Endothelial cell of umbilical vein (primary cell): Measurements from ENCODE around the gene CINP. TPM values are rescaled to one million over a fixed set of nuclear protein-coding genes. Genes with fewer than 3 reads are reported as not detected.

Experiments used
- BruUV-seq: library from RNA; stranded (reverse); fragments of 400-500 nt; replicated peaks from 2 replicates; lab custom pipeline; 2021; lab: Mats Ljungman, UMichigan
- CTCF ChIA-PET: fragments of 300-600, 350-600 bp; sonication (Branson Sonifier 250); formaldehyde crosslinking; loops from one replicate; lab custom pipeline; 2021; ENCODE audit warnings: antibody characterized with exemption, inconsistent platforms; lab: Charles Lee
- POLR2A ChIA-PET: fragments of 300-600, 350-600 bp; sonication (Branson Sonifier 250); formaldehyde crosslinking; loops from one replicate; lab custom pipeline; 2021; ENCODE audit warnings: antibody characterized with exemption, inconsistent platforms; lab: Charles Lee
- DNase-seq: peaks from one replicate; pipeline ENCODE4 v3.0.0-alpha.2; 2011; ENCODE audit warnings: low read depth, low spot score
- FAIRE-seq: peaks from 2 replicates; lab custom pipeline; 2011; peaks lifted over from hg19 to GRCh38; lab: Jason Lieb, UNC
- H2AFZ ChIP-seq: 2 replicates; pipeline ENCODE4 v1.6.0; 2012; ENCODE audit warnings: low read depth, low read length, control low read depth, inconsistent platforms
- H3K27ac ChIP-seq: 2 replicates; pipeline ENCODE4 v1.5.1; 2011; ENCODE audit warnings: low read depth, mild to moderate bottlenecking, control low read depth, low read length, moderate library complexity; ENCODE audit not compliant: insufficient read depth
- H3K27me3 ChIP-seq, 2 experiments: 2 replicates each; pipeline versions ENCODE4 v1.6.0 to v1.6.1; 2011; ENCODE audit warnings: low read length in 2 of 2, mixed read lengths in 1 of 2; ENCODE audit not compliant: control insufficient read depth in 2 of 2, insufficient read depth in 2 of 2
- H3K36me3 ChIP-seq, 2 experiments: 2 replicates in 1 of 2; 3 replicates in 1 of 2; pipeline ENCODE4 v1.5.1; 2011; ENCODE audit warnings: low read length in 2 of 2, mild to moderate bottlenecking in 1 of 2, moderate library complexity in 1 of 2; ENCODE audit not compliant: control insufficient read depth in 2 of 2, insufficient read depth in 2 of 2; ENCODE audit errors: extremely low read depth in 1 of 2
- H3K4me1 ChIP-seq: 3 replicates; pipeline ENCODE4 v1.5.1; 2011; ENCODE audit warnings: mild to moderate bottlenecking, low read length; ENCODE audit not compliant: control insufficient read depth, insufficient read depth; ENCODE audit errors: extremely low read depth
- H3K4me2 ChIP-seq: 2 replicates; pipeline ENCODE4 v1.6.1; 2011; ENCODE audit warnings: low read length, control low read depth, mixed read lengths; ENCODE audit not compliant: insufficient read depth
- H3K4me3 ChIP-seq, 3 experiments: fragments of 200-600 bp in 1 of 3; sonication (generic), shearing (Covaris generic) in 1 of 3; replicated peaks in 1 of 3; 2 replicates each; pipeline ENCODE4 v1.5.1; 2011 to 2016; ENCODE audit warnings: control low read depth in 3 of 3, low read length in 3 of 3, mild to moderate bottlenecking in 2 of 3, inconsistent platforms in 1 of 3, low read depth in 1 of 3, moderate library complexity in 1 of 3; ENCODE audit not compliant: insufficient read depth in 1 of 3
- H3K79me2 ChIP-seq: 2 replicates; pipeline ENCODE4 v1.6.0; 2012; ENCODE audit warnings: low read length, inconsistent platforms; ENCODE audit not compliant: control insufficient read depth, insufficient read depth
- H3K9ac ChIP-seq: replicated peaks from 2 replicates; pipeline ENCODE3; 2011; ENCODE audit warnings: low read length, control low read depth; ENCODE audit not compliant: insufficient read depth; ENCODE audit errors: extremely low read depth
- H3K9me1 ChIP-seq: replicated peaks from 3 replicates; pipeline ENCODE4 v1.6.0; 2011; ENCODE audit warnings: mild to moderate bottlenecking, low read length; ENCODE audit not compliant: control insufficient read depth, insufficient read depth; ENCODE audit errors: extremely low read depth
- H3K9me3 ChIP-seq: replicated peaks from 2 replicates; pipeline ENCODE4 v1.5.1; 2012; ENCODE audit warnings: low read length, inconsistent platforms; ENCODE audit not compliant: control insufficient read depth, insufficient read depth
- H4K20me1 ChIP-seq: replicated peaks from 2 replicates; pipeline ENCODE3; 2011; ENCODE audit warnings: mild to moderate bottlenecking, low read length; ENCODE audit not compliant: control insufficient read depth, insufficient read depth; ENCODE audit errors: extremely low read depth
- EZH2 ChIP-seq: IDR thresholded peaks from 2 replicates; pipeline ENCODE4 v1.6.1; 2012; ENCODE audit warnings: borderline replicate concordance, low read depth, mild to moderate bottlenecking, moderate library complexity, low read length, inconsistent platforms; ENCODE audit not compliant: severe bottlenecking
- FOS ChIP-seq: IDR thresholded peaks from 2 replicates; pipeline ENCODE4 v1.6.1; 2011; ENCODE audit warnings: mild to moderate bottlenecking, low read length, moderate library complexity, borderline replicate concordance; ENCODE audit not compliant: insufficient read depth
- GATA2 ChIP-seq: IDR thresholded peaks from 2 replicates; pipeline ENCODE4 v1.7.0; 2011; ENCODE audit warnings: low read depth, mild to moderate bottlenecking, moderate library complexity, mixed read lengths, low read length; ENCODE audit not compliant: insufficient read length, insufficient read depth
- JUN ChIP-seq: IDR thresholded peaks from 2 replicates; pipeline ENCODE4 v1.6.1; 2011; ENCODE audit warnings: borderline replicate concordance, low read depth; ENCODE audit not compliant: insufficient read length, insufficient read depth
- MYC ChIP-seq: IDR thresholded peaks from one replicate; pipeline ENCODE4 v1.6.1; 2011; ENCODE audit warnings: mild to moderate bottlenecking, low read depth, low read length
- POLR2A ChIP-seq: IDR thresholded peaks from 2 replicates; pipeline ENCODE4 v1.6.1; 2012; ENCODE audit warnings: low read depth, mild to moderate bottlenecking, control low read depth, low read length
- POLR2AphosphoS5 ChIP-seq: IDR thresholded peaks from 2 replicates; pipeline ENCODE4 v1.6.1; 2012; ENCODE audit warnings: low read depth, mild to moderate bottlenecking, control low read depth, low read length, moderate library complexity; ENCODE audit not compliant: insufficient read depth
- dilution Hi-C: fragments of 300-500 bp; cut with MboI; formaldehyde crosslinking; loops from one replicate; pipeline ENCODE4 v1.15.0; 2019; ENCODE audit warnings: low sequenced_read_pairs; ENCODE audit not compliant: extremely low pct_ligation_motif_present
- intact Hi-C: fragments of 100-400 bp; cut with micrococcal nuclease; formaldehyde crosslinking; loops from one replicate; pipeline ENCODE4 v1.10.0; 2022
- polyA plus RNA-seq, 4 experiments: library from polyadenylated mRNA; depleted of rRNA in 3 of 4; stranded (reverse) in 3 of 4; unstranded in 1 of 4; fragments of >200 nt; gene quantifications; 2 replicates each; pipeline versions ENCODE4 v1.2.1 to v1.2.3, GENCODE V29; 2011 to 2012; ENCODE audit warnings: missing spikeins in 1 of 4
- total RNA-seq: library from RNA; stranded (reverse); gene quantifications from 2 replicates; pipeline ENCODE4 v1.2.3, GENCODE V29; 2021
- TF ChIP-seq, protein P1 (sequence below): IDR thresholded peaks from 2 replicates; pipeline ENCODE4 v1.6.1; 2011; ENCODE audit not compliant: insufficient read depth, insufficient read length
- TF ChIP-seq, protein P2 (sequence below), 2 donors: IDR thresholded peaks; 1 replicate in 1 of 2; 2 replicates in 1 of 2; pipeline ENCODE4 v1.5.1; 2011; ENCODE audit warnings: low read length in 2 of 2, mild to moderate bottlenecking in 2 of 2, moderate library complexity in 2 of 2, control low read depth in 1 of 2, inconsistent platforms in 1 of 2, low read depth in 1 of 2; ENCODE audit not compliant: insufficient read depth in 1 of 2; ENCODE audit errors: extremely low read depth in 1 of 2

Gene CINP
- total and polyA plus RNA-seq, 2 donors (not counting 3 experiments of a cell fraction or from before 2014, with no cell fraction given): 44.0 to 79.1 TPM

GRCh38 chr14:102320671-102321455 lies 41.8 kb downstream of the CINP start:
- peak overlapping the region; percentile 21 for H2AFZ ChIP-seq
- ChIA-PET CTCF (interaction anchor here (1.0 to 1.5 kb wide), 2 partner anchors 118 to 195 kb away, joined by 3 to 6 read pairs; no protein-coding TSS in a partner anchor), POLR2A (no interaction called here)
- peaks cover 5% of the 10 kb centered on the region for H3K79me2 ChIP-seq
- H3K4me1 ChIP-seq: peaks cover 21% of the 10 kb centered on the region
- dilution Hi-C loops (no loop called here), intact Hi-C loops (no loop called here)
- DNase-seq (no peak), FAIRE-seq (no peak)
- H3K27me3 ChIP-seq: no peaks in the 10 kb centered on the region
- TF ChIP-seq, protein P1, sequence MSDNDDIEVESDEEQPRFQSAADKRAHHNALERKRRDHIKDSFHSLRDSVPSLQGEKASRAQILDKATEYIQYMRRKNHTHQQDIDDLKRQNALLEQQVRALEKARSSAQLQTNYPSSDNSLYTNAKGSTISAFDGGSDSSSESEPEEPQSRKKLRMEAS: no peak
- TF ChIP-seq MYC (no peak), FOS (no peak), POLR2AphosphoS5 (no peak), EZH2 (no peak), JUN (no peak), GATA2 (no peak), POLR2A (no peak)
- TF ChIP-seq, protein P2, sequence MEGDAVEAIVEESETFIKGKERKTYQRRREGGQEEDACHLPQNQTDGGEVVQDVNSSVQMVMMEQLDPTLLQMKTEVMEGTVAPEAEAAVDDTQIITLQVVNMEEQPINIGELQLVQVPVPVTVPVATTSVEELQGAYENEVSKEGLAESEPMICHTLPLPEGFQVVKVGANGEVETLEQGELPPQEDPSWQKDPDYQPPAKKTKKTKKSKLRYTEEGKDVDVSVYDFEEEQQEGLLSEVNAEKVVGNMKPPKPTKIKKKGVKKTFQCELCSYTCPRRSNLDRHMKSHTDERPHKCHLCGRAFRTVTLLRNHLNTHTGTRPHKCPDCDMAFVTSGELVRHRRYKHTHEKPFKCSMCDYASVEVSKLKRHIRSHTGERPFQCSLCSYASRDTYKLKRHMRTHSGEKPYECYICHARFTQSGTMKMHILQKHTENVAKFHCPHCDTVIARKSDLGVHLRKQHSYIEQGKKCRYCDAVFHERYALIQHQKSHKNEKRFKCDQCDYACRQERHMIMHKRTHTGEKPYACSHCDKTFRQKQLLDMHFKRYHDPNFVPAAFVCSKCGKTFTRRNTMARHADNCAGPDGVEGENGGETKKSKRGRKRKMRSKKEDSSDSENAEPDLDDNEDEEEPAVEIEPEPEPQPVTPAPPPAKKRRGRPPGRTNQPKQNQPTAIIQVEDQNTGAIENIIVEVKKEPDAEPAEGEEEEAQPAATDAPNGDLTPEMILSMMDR (IDR thresholded peaks at IDR 0.05; ENCODE audit: extremely low read depth in 1 of 2, insufficient read depth in 1 of 2, low read depth in 1 of 2, low read length in 2 of 2): no peak
- H3K9me1 ChIP-seq: no peaks in the 10 kb centered on the region
- BruUV-seq: no TSS peak
- peak overlapping the region; percentile 87 for H3K4me2 ChIP-seq
- peaks cover 0 to under 1% of the 10 kb centered on the region in 2 experiments for H3K36me3 ChIP-seq
- peak overlapping the region in 1 of 3 experiments; percentile 81 for H3K4me3 ChIP-seq
- H4K20me1 ChIP-seq: no peaks in the 10 kb centered on the region
- peak overlapping the region; percentile 86 for H3K9ac ChIP-seq
- H3K9me3 ChIP-seq: no peaks in the 10 kb centered on the region
- H3K27ac ChIP-seq: no peak overlapping the region
